Vagina (tissue), 2 donors: ENCODE data around the gene TNFRSF19.

Experiments
- POLR2A ChIP-seq, 2 donors: fragments of 450-650 bp; IDR thresholded peaks; one replicate each; pipeline ENCODE4 v1.6.1; 2017; ENCODE audit warnings: antibody characterized with exemption in 2 of 2, mild to moderate bottlenecking in 2 of 2, moderate library complexity in 2 of 2
- POLR2AphosphoS5 ChIP-seq, 2 donors: sonication (generic); formaldehyde crosslinking; IDR thresholded peaks; one replicate each; pipeline ENCODE4 v1.9.0; 2017; ENCODE audit warnings: antibody characterized with exemption in 2 of 2, mild to moderate bottlenecking in 2 of 2, low read depth in 1 of 2; ENCODE audit not compliant: insufficient read depth in 1 of 2
- TF ChIP-seq, protein P1 (sequence below), 3 experiments: fragments of 450-650 bp in 2 of 3; fragments of 200-600 bp in 1 of 3; sonication (generic) in 1 of 3; IDR thresholded peaks; one replicate each; pipeline ENCODE4 v1.5.1; 2017 to 2019; ENCODE audit warnings: antibody characterized with exemption in 3 of 3, mild to moderate bottlenecking in 2 of 3, moderate library complexity in 2 of 3

DNA sequence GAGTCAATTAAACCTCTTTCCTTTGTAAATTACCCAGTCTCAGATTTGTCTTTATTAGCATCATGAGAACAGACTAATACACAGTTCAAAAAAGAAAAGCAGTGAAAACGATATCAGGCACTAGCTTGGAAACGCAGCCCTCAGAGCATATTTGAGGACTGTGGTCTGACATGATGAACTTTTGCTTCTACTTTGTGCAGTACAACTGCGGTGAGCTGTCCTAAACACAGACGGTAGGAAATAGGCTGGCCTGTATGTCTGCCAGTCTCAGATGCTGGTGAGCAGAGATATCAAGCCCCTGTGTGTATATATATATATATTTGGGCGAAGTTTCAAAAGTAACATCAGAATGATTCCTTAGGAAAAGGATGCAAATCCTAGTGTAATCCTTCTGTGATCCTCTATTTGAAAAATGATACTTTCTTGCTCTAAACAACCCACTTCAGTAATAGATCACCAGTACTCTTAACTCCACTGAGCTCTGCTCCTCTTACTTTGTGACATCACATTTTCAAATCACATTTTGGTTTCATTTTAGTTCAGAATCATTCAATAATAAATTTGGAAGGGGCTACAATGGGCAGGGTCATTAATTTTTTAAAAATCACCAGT is 74.4 kb downstream of the TNFRSF19 start:
- TF ChIP-seq, protein P1, sequence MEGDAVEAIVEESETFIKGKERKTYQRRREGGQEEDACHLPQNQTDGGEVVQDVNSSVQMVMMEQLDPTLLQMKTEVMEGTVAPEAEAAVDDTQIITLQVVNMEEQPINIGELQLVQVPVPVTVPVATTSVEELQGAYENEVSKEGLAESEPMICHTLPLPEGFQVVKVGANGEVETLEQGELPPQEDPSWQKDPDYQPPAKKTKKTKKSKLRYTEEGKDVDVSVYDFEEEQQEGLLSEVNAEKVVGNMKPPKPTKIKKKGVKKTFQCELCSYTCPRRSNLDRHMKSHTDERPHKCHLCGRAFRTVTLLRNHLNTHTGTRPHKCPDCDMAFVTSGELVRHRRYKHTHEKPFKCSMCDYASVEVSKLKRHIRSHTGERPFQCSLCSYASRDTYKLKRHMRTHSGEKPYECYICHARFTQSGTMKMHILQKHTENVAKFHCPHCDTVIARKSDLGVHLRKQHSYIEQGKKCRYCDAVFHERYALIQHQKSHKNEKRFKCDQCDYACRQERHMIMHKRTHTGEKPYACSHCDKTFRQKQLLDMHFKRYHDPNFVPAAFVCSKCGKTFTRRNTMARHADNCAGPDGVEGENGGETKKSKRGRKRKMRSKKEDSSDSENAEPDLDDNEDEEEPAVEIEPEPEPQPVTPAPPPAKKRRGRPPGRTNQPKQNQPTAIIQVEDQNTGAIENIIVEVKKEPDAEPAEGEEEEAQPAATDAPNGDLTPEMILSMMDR (IDR thresholded peaks at IDR 0.05): no peak
- no peak for TF ChIP-seq POLR2A (IDR thresholded peaks at IDR 0.05)
- TF ChIP-seq POLR2AphosphoS5 (IDR thresholded peaks at IDR 0.05; ENCODE audit: insufficient read depth in 1 of 2, low read depth in 1 of 2): no peak
